GM21515 (cell line): Measurements from ENCODE around the gene UBL4A.

Source experiments
- ATAC-seq: cut with Tn5 transposase; IDR thresholded peaks from one replicate; pipeline ENCODE4 v1.9.1; 2021; ENCODE audit not compliant: unreplicated experiment

UBL4A gene

GRCh38 chrX:154486396-154487207 is at the start of gene UBL4A:
Gene UBL4A, minus strand, starts transcription at chrX:154486615. Its CDS starts 31 bp downstream, at chrX:154486584.
- ATAC-seq = no peak

DNA sequence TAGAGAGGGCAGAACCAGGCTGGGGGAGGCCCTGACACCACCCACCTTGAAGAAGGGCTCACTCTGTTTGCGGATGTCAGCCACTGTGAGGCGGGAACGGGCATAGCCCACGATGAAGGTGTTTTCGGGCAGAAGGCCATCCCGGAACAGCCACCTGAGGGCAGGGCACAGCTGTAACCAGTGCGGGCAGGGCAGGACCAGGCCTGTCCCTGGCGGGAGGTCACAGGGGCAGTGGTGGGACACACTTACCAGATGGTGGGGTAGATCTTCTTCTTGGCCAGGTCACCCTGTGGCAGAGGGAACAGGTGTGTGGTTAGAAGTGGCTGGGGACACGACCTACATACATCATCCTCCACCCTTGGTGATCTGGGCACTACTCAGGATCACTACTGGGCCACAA is 49.5 kb upstream of the UBL4A start:
- no peak for ATAC-seq

DNA sequence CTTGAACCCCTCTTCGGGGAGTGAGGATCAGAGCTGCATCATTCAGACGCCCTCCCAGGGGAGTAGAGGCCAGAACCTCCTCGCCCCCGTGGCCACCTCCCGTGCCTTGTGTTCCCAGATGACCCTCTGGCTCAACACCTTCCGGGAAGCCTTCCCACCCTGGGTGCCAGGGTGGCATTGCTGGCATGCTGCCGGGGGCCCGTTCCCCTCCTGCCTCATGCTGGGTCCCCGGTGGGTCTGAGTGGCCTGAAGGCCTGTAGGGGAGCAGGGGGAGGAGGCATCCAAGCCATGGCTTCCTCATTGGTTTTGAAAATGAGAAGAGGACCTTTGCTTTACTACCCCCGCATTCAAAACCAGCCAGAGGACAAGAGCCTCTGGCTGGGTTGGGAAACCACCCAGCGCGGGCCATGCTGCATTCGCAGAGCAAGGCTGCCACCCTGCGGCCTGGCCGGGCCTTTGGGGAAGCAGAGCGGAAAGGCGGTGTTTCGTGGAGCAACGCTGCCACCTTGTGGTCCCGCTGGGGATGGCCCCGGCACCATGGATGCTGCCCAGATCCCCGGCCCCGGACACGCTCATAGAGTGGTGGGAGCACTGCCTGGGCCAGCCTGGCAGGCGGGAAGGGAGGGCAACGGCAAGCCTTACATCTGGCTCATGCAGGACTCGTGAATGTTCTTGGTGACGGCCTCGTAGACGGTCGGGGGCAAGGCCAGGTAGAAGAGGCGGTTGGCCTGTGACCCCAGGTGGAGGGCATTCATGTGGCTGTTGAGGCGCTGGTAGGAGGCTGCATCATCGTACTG is 48.3 kb upstream of the UBL4A start:
- ATAC-seq = peak; percentile 77

- ATAC-seq = no peak
Observed at GRCh38 chrX:154532690-154533089, 46.3 kb upstream of the UBL4A start.

DNA sequence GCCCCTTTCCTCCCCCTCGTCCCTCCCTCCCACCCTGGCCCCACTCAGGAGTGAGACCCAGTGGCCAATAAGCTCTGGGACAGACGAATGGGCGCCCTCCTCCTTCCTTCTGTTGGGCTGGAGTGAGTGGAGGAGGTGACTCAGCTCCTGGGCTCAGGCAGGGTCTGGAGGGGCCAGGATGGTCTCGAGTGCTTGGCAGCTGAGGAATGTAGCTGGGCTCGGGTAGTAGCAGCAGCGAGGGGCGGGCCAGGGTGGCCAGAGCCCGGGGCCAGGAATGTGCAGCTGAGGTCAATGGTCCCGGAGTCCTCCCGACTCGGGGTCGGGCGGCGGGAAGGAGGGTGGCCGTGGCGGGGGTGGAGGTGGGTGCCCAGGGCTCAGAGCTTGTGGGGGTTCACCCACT is 45.2 kb upstream of the UBL4A start:
- ATAC-seq = no peak

DNA sequence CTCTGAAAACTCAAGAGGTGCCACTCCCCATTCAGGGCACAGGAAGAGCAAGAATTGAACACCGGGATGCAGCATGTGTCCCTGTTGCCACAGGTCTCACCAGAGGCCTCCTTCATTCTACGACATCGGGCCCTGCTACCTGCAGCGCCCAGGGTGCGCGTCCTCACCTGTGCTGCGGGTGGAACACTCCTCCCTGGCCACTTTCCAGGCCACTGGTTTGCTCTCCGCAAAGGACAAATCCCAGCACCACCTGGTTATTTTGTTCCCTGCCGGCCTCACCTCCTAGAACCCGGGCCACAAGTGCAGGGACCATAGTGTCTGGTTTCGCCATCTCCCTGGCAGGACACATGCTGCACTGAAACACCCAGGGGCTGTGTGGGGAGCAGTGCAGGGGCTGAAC is 43.9 kb upstream of the UBL4A start:
- ATAC-seq = no peak

GRCh38 chrX:154529206-154529612 is 42.8 kb upstream of the UBL4A start:
- no peak for ATAC-seq

DNA sequence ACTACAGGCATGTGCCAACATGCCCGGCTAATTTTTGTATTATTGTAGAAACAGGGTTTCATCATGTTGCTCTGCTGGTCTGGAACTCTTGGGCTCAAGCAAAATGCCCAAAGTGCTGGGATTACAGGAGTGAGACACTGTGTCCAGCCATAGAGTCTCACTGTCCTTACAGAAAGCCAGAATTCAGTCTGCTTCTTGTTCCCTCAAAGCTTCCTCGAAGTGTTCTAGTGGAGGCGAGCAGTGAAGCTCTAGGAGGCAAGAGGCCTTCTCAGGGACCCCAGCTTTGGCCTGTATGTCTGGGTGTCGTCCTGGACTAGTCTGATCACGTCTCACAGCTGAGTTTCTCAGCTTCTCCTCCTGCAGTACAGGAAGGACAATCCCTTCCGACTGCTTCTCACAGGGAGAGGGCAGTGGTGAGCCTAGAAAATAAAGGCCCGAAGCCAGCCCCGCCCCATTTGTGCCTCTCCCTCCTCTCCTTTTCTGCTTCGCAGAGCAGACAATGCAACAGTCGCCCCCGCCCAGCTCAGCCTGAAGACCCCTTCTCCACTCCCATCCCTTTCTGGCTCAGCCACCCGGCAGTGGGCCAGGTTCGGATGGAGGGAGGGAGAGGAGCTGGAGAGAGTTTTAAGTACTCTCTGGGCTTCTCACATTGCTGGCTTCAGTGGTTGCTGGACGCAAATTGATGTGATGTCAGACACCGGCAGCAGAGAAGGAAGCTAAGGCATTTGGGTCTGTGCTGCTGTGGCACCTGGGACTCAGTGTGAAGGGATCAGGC is 40.7 kb upstream of the UBL4A start:
- peak; percentile 83 for ATAC-seq

- no peak for ATAC-seq
Observed at GRCh38 chrX:154525606-154526490, 39.4 kb upstream of the UBL4A start.

DNA sequence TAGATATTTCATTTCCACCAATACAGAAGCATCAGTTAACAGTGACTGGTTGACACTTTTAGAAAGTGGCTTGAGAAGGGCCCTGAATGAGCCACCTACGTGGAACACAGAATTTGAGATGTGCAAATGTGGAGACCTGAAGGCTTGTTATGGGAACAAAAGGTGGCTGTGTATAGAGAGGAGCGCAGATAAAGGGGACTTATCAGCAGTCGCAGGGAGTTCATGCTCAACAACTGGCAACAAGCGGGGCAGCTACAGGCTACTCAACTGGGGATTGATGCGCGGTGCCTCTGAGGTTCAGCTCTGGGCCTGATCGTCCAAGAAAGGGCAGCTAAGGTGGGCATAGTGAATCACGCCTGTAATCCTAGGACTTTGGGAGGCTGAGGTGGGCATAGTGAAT is 33.0 kb upstream of the UBL4A start:
- no peak for ATAC-seq

GRCh38 chrX:154517101-154517781 is 30.8 kb upstream of the UBL4A start:
- no peak for ATAC-seq

- ATAC-seq = peak; percentile 5
Observed at GRCh38 chrX:154516656-154517100, 30.3 kb upstream of the UBL4A start.

- peak; percentile 85 for ATAC-seq
Observed at GRCh38 chrX:154515966-154516655, 29.7 kb upstream of the UBL4A start, which contains the start of gene FAM3A. Gene FAM3A, minus strand, starts transcription at chrX:154516232. Its CDS starts 460 bp downstream, at chrX:154515772.

DNA sequence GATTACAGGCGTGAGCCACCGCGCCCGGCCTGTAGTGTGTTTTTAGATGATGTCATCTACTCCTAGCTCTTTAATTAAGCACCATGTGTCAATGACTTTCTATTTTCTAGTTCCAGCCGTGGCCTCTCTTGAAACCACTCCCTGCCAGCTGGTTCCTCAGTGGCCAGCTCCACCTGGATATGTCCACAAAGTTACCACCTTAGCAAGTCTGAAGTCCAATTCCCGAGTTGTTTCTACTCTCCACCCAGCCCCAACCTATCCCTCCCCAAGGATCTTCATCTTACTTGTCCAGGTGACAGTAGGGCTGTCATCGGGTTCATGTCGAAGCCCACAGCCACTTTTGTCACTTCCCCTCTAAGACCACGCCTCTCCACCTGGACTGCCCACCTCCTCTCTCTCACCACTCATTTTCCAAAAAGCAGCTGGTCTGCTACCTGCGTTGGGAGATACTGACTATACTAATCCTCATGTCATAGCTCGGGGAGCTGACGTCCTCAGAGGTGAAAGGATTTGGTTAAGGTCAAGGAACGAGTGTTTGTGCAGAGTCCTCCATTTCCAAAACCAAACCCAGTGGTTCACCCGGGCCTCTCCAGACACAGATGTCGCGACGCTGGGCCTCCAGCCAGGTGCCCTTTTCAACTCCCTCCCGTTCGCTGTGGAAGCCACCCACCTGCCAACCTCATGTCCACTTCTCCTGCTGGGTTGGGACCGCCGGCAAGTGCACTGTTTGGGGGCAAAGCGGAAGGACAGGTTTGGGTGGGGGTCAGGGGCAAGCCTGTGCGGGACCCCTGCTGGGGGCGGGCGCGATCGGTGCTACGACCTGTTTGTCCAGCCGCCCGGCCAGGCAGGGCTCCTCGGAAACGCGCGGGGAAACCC is 28.9 kb upstream of the UBL4A start:
- ATAC-seq = no peak

DNA sequence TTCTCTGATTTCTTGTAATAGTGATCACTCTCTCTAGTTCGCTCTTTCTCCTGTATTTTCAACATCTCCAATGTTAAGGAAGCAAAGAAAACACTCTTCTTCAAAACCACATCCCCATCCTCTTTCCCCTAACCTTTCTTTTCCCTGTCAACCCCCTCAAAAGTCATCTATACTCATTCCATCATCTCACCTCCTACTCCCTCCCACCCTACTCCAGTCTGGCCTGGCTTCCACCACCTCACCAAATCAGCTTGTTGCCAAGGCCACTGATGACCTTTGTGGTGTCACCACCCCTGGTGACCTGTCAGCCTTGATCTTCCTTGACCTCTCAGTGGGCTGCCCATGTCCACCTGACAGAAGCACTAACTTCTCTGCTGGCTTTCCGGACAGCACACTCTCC is 27.3 kb upstream of the UBL4A start:
- ATAC-seq = no peak

DNA sequence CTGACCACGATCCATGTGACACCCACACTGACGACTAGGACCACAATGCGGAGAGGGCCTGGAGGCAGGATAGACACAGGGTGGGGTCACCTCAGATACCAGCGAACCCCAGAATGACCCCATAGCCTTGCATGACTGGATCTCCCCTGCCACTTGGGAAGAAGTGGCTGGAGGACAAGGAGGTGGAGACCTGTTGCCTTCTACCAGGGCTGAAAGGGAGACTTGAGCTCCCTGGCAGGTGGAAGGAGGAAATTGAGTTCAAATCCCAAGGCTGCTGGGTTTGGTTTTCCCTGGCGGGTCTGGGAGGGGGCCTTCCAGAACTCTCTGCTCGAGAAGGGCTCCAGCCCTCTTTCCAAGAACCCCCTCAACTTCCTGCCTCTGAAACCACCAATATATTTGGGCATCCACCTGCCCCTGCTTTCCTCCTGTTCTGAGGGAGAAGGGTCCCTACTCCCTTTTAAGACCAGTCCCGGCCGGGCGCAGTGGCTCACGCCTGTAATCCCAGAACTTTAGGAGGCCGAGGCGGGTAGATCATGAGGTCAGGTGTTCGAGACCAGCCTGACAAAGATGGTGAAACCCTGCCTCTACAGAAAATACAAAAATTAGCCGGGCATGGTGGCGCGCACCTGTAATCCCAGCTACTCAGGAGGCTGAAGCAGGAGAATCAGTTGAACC is 26.6 kb upstream of the UBL4A start:
- ATAC-seq = no peak

- ATAC-seq = no peak
Observed at GRCh38 chrX:154511761-154512160, 25.3 kb upstream of the UBL4A start.

DNA sequence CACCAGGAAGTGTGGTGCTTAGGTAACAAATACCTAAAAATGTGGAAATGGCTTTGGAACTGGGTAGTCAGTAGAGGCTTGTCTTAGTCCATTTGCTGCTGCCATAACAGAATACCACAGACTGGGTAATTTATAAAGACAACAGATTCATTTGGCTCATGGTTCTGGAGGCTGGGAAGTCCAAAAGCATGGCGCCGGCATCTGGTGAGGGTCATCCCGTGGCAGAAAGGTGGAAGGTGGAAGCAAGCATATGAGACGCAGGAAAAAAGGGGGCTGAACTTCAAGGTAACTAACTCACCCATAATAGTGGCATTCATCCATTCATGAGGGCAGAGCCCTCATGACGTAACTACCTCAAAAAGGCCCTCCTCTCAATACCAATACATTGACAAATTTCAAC is 23.0 kb upstream of the UBL4A start:
- no peak for ATAC-seq
